MM.1S (cell line): ENCODE results near the gene COPS9.

Source experiments
- CTCF ChIP-seq: fragments of 300-600 bp; sonication (generic); IDR thresholded peaks from 2 replicates; pipeline ENCODE4 v1.5.1; 2016; ENCODE audit warnings: antibody characterized with exemption, low read length, mixed read lengths
- EZH2 ChIP-seq: fragments of 300-600 bp; sonication (generic); optimal IDR thresholded peaks from 2 replicates; pipeline ENCODE3; 2017; ENCODE audit warnings: low read depth, mild to moderate bottlenecking, antibody characterized with exemption, low read length, mixed read lengths
- EZH2phosphoT487 ChIP-seq: fragments of 300-600 bp; sonication (generic); IDR thresholded peaks from 2 replicates; pipeline ENCODE4 v1.6.1; 2018; ENCODE audit warnings: antibody characterized with exemption, low read length

GRCh38 chr2:240161087-240161750, 25.1 kb upstream of the COPS9 start:
- no peak for TF ChIP-seq CTCF
- TF ChIP-seq EZH2phosphoT487, result no peak
- TF ChIP-seq EZH2, result no peak
